SKM-1 (cell line): ENCODE data around the gene VENTX.

Experiments
- DNase-seq: peaks from one replicate; lab custom pipeline; 2025; ENCODE audit not compliant: unreplicated experiment; lab: John Stamatoyannopoulos, UW

The VENTX gene

GRCh38 chr10:133282846-133283390 lies 45.3 kb downstream of the VENTX start:
- DNase-seq: no peak

- DNase-seq: no peak
These were observed 46.3 kb downstream of the VENTX start for GRCh38 chr10:133283931-133284330.

DNA sequence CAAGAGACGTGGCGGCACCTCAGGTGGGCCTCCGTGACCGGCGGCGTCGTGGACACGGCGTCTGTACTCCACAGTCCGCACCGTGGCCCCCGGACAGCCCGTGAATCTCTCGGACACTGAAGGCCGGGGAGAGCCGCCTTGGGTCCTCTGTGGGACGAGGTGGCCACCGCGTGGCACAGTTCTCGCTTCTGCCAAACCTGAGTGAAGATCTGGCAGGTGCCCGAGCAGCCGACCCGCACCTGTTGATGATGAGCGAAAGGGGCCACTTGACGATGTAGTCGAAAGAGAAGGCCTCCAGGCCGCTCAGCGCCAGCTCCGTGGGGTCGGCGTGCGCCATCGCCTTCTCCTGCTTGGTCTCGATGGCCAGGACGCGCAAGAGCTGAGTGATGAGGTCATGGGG lies 47.6 kb downstream of the VENTX start:
- DNase-seq: no peak

GRCh38 chr10:133286366-133286765 lies 48.7 kb downstream of the VENTX start:
- no peak for DNase-seq

- DNase-seq: no peak
These were observed 50.3 kb downstream of the VENTX start for GRCh38 chr10:133287832-133288500.

- no peak for DNase-seq
These were observed 52.1 kb downstream of the VENTX start for GRCh38 chr10:133289761-133290160.
